PFSK-1 (cell line): ENCODE results near the gene ABCC9.

Source experiments
- FOXP2 ChIP-seq: optimal IDR thresholded peaks from 2 replicates; pipeline ENCODE3; 2011; ENCODE audit warnings: borderline replicate concordance, control low read depth, inconsistent platforms; ENCODE audit not compliant: insufficient read depth; ENCODE audit errors: extremely low read length, extremely low read depth
- POLR2AphosphoS5 ChIP-seq: IDR thresholded peaks from 2 replicates; pipeline ENCODE4 v1.6.1; 2012; ENCODE audit warnings: low read depth, mild to moderate bottlenecking, control low read depth, low read length, moderate library complexity
- REST ChIP-seq, 2 experiments: IDR thresholded peaks; 2 replicates each; pipeline versions ENCODE4 v1.6.1 to v1.8.0; 2011 to 2012; ENCODE audit warnings: low read depth in 2 of 2, low read length in 2 of 2, control low read depth in 1 of 2, inconsistent platforms in 1 of 2, mild to moderate bottlenecking in 1 of 2, moderate library complexity in 1 of 2; ENCODE audit not compliant: insufficient read depth in 1 of 2
- SIN3A ChIP-seq: IDR thresholded peaks from 2 replicates; pipeline ENCODE4 v1.6.1; 2012; ENCODE audit warnings: mild to moderate bottlenecking, low read length, moderate library complexity, borderline replicate concordance; ENCODE audit not compliant: insufficient read depth
- TAF1 ChIP-seq: IDR thresholded peaks from 2 replicates; pipeline ENCODE4 v1.6.1; 2012; ENCODE audit warnings: low read length, control low read depth, borderline replicate concordance; ENCODE audit not compliant: insufficient read depth

The ABCC9 gene

GRCh38 chr12:21759737-21760136 lies 181.5 kb downstream of the ABCC9 start:
- TF ChIP-seq POLR2AphosphoS5 (no peak), FOXP2 (no peak)

GRCh38 chr12:21757735-21758134 lies 183.5 kb downstream of the ABCC9 start:
- no peak for TF ChIP-seq REST (IDR thresholded peaks at IDR 0.05; ENCODE audit: insufficient read depth in 1 of 2, low read depth in 2 of 2, low read length in 2 of 2)
- TF ChIP-seq POLR2AphosphoS5 = no peak
- no peak for TF ChIP-seq SIN3A
- no peak for TF ChIP-seq TAF1
- TF ChIP-seq FOXP2 = no peak

- TF ChIP-seq SIN3A (no peak), TAF1 (no peak), FOXP2 (no peak), REST (IDR thresholded peaks at IDR 0.05; ENCODE audit: insufficient read depth in 1 of 2, low read depth in 2 of 2, low read length in 2 of 2) (no peak), POLR2AphosphoS5 (no peak)
Observed at GRCh38 chr12:21756699-21757098, 184.5 kb downstream of the ABCC9 start.

GRCh38 chr12:21751517-21751916 lies 189.7 kb downstream of the ABCC9 start:
- TF ChIP-seq POLR2AphosphoS5 = no peak
